Activated T-helper 17 cell treated with anti-CD3 and anti-CD28 coated beads, Interleukin-2, amount 50 U/mL, for 72 hours (primary cell): ENCODE data around the gene FBXL15. TPM values are rescaled to one million over a fixed set of nuclear protein-coding genes. Genes with fewer than 3 reads are reported as not detected.
A peak's percentile ranks its signal among the peaks of the same experiment; 100 is the strongest.

ENCODE experiments used
- ATAC-seq: fragments of 150-1000 bp; cut with Tn5 transposase; replicated peaks from 2 replicates; pipeline ENCODE4 v1.10.0; 2021; ENCODE audit warnings: mild to moderate bottlenecking, moderate library complexity
- H3K27ac Mint-ChIP-seq: one replicate; pipeline ENCODE4 v1.8.0; 2022; ENCODE audit warnings: mixed read lengths
- H3K27me3 Mint-ChIP-seq: one replicate; pipeline ENCODE4 v1.8.0; 2022; ENCODE audit warnings: mixed read lengths
- H3K36me3 Mint-ChIP-seq: one replicate; pipeline ENCODE4 v1.8.0; 2022; ENCODE audit warnings: low read depth, mild to moderate bottlenecking, mixed read lengths
- H3K4me1 Mint-ChIP-seq: one replicate; pipeline ENCODE4 v1.8.0; 2022; ENCODE audit warnings: mixed read lengths
- H3K4me3 Mint-ChIP-seq: one replicate; pipeline ENCODE4 v1.8.0; 2022; ENCODE audit warnings: mild to moderate bottlenecking, mixed read lengths
- H3K9me3 Mint-ChIP-seq: one replicate; pipeline ENCODE4 v1.8.0; 2022; ENCODE audit warnings: mixed read lengths
- total RNA-seq, 2 donors: library from RNA; stranded (reverse); gene quantifications; one replicate each; pipeline ENCODE4 v1.2.3, GENCODE V29; 2022

FBXL15 gene
- total RNA-seq, 2 donors from 2014 or later = 12.6 to 15.4 TPM

DNA sequence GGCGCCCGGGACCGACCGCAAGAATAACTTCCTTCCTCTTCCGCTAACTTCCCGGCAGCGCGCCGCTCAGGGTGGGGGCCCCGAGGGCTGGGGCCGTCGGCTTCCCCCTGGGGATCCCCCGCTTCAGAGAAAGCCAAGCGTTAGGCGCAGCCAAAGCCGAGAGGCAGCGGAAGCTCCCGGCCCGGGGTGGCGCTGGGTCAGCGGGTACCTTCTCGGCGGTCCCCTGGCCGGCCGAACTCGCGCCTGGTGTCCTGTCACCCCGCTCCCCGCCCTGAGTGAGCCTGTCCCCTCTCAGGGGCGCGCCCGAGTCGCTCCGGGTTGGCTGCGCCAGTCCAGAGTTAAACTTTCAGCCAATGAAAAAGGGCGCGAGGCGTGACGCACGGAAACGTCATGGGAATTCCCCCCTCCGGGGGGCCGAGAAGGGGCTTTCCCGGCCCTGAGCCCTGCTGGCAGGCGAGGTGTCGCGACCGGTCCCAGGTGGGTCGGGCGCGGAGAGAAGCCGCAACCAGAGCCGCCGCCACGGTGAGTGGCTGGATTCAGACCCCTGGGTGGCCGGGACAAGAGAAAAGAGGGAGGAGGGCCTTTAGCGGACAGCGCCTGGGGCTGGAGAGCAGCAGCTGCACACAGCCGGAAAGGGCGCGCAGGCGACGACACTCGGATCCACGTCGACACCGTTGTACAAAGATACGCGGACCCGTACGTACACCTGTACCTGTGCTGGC lies 26.4 kb upstream of the FBXL15 start:
- no peaks in the 10 kb centered on the region for H3K27me3 Mint-ChIP-seq
- peak overlapping the region; percentile 98 for H3K4me3 Mint-ChIP-seq
- H3K36me3 Mint-ChIP-seq = peaks cover 52% of the 10 kb centered on the region
- H3K4me1 Mint-ChIP-seq = peaks cover 11% of the 10 kb centered on the region
- peak; percentile 88 for ATAC-seq
- no peaks in the 10 kb centered on the region for H3K9me3 Mint-ChIP-seq
- H3K27ac Mint-ChIP-seq = peak overlapping the region; percentile 96

DNA sequence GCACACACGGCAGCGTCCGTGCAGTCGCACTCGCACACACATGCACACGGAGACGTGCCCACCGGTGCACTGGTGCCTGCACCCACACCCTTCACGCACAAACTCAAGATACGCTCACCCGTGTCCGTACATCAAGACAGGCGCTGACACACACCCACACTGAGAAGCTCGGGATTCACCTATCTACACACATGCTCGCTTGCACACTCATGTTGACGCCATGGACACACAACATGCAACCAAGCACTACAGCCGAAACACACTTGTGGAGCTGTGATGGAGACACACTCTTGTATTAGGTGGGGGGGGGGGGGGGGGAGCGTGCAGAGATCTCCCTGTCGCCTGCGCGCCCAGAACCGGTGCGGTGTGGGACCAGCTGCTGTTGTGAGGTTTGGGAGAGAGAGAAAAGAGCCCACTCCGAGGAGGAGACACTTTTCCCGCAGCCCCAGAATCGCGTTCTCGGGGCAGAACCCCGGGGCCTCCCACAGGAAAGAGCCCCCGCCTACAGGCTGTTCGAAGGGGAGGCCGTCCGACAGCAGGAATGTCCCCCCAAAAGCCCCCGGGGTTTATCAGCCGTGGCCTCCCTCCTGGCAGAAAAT lies 25.7 kb upstream of the FBXL15 start:
- H3K36me3 Mint-ChIP-seq = peaks cover 58% of the 10 kb centered on the region
- ATAC-seq = peak; percentile 25
- peaks cover 11% of the 10 kb centered on the region for H3K4me1 Mint-ChIP-seq
- peak overlapping the region; percentile 98 for H3K4me3 Mint-ChIP-seq
- no peaks in the 10 kb centered on the region for H3K27me3 Mint-ChIP-seq
- H3K27ac Mint-ChIP-seq = peak overlapping the region; percentile 96
- H3K9me3 Mint-ChIP-seq = no peaks in the 10 kb centered on the region

GRCh38 chr10:102395400-102396316 lies 25.0 kb upstream of the FBXL15 start, which contains the start of gene NFKB2:
NFKB2 (plus strand) TSS chr10:102395705; CDS start chr10:102395960, 255 bp downstream.
- ATAC-seq = peak; percentile 39
- Mint-ChIP-seq H3K4me1 (peaks cover 11% of the 10 kb centered on the region), H3K27me3 (no peaks in the 10 kb centered on the region), H3K4me3 (peak within 1 kb of the TSS; percentile 98), H3K27ac (peak within 1 kb of the TSS; percentile 96), H3K36me3 (peaks cover 66% of the 10 kb centered on the region), H3K9me3 (no peaks in the 10 kb centered on the region)

DNA sequence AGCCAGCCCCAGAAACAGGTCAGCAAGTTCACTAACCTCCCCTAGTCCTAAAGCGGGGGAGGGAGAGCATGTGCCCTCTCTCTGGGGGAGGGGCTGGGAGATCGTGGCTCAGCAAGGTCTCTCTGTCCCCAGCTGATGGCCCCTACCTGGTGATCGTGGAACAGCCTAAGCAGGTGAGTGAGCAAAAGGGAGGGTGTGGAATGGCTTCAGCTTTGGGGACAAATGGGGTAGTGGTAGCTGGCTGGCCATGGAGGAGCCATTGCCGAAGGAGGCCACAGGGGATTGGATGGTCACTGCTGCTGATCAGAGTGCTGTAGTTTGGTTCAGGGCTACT lies 24.4 kb upstream of the FBXL15 start:
- H3K27me3 Mint-ChIP-seq = no peaks in the 10 kb centered on the region

DNA sequence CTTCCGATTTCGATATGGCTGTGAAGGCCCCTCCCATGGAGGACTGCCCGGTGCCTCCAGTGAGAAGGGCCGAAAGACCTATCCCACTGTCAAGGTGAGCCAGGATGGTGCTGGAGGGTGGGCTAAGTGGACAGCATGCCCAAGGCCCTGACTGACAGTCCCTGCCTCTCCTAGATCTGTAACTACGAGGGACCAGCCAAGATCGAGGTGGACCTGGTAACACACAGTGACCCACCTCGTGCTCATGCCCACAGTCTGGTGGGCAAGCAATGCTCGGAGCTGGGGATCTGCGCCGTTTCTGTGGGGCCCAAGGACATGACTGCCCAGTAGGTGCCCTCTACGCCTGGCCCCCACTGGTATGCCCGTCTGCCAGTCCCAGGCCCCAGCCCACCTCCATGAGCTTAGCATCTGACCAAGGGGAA lies 23.9 kb upstream of the FBXL15 start:
- H3K27me3 Mint-ChIP-seq = no peaks in the 10 kb centered on the region
- ATAC-seq = no peak
- H3K27ac Mint-ChIP-seq = peak overlapping the region; percentile 96
- no peaks in the 10 kb centered on the region for H3K9me3 Mint-ChIP-seq
- H3K4me1 Mint-ChIP-seq = peaks cover 11% of the 10 kb centered on the region
- peaks cover 77% of the 10 kb centered on the region for H3K36me3 Mint-ChIP-seq
- peak overlapping the region; percentile 98 for H3K4me3 Mint-ChIP-seq

More for the DNA sequence above, 24.4 kb upstream of the FBXL15 start:
- Mint-ChIP-seq H3K9me3 (no peaks in the 10 kb centered on the region), H3K36me3 (peaks cover 72% of the 10 kb centered on the region), H3K4me1 (peaks cover 11% of the 10 kb centered on the region), H3K4me3 (peak overlapping the region; percentile 98), H3K27ac (peak overlapping the region; percentile 96)
- ATAC-seq = no peak

DNA sequence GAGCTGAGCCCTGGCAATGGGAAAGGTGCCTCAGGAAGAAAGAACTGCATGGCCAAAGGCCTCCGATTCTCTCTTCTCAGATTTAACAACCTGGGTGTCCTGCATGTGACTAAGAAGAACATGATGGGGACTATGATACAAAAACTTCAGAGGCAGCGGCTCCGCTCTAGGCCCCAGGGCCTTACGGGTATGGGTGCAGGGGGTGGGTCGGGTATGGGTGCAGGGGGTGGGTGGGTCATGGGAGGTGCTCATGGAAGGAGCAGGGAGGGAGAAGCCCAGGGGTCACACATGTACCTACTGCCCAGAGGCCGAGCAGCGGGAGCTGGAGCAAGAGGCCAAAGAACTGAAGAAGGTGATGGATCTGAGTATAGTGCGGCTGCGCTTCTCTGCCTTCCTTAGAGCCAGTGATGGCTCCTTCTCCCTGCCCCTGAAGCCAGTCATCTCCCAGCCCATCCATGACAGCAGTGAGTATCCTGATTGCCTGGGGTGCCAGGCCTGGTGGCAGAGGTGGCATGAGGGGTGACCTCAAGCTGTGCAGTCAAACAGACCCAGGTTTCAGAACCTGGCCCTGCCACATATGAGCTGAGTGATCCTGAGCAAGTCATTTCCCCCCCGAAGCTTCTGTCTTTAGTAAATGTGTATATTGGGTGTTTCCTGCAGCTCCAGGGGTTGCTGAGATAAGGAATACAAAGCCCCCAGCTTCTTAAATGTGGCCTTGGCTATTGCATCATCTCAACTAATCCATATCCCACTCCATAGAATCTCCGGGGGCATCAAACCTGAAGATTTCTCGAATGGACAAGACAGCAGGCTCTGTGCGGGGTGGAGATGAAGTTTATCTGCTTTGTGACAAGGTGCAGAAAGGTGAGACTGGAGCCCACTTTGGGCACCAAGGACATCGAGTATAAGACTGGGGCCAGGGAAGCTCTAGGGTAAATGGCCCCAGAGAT lies 23.1 kb upstream of the FBXL15 start:
- Mint-ChIP-seq H3K4me3 (peak overlapping the region; percentile 98), H3K27ac (peak overlapping the region; percentile 96), H3K27me3 (no peaks in the 10 kb centered on the region), H3K9me3 (no peaks in the 10 kb centered on the region), H3K36me3 (peaks cover 84% of the 10 kb centered on the region), H3K4me1 (peaks cover 11% of the 10 kb centered on the region)
- ATAC-seq = no peak

DNA sequence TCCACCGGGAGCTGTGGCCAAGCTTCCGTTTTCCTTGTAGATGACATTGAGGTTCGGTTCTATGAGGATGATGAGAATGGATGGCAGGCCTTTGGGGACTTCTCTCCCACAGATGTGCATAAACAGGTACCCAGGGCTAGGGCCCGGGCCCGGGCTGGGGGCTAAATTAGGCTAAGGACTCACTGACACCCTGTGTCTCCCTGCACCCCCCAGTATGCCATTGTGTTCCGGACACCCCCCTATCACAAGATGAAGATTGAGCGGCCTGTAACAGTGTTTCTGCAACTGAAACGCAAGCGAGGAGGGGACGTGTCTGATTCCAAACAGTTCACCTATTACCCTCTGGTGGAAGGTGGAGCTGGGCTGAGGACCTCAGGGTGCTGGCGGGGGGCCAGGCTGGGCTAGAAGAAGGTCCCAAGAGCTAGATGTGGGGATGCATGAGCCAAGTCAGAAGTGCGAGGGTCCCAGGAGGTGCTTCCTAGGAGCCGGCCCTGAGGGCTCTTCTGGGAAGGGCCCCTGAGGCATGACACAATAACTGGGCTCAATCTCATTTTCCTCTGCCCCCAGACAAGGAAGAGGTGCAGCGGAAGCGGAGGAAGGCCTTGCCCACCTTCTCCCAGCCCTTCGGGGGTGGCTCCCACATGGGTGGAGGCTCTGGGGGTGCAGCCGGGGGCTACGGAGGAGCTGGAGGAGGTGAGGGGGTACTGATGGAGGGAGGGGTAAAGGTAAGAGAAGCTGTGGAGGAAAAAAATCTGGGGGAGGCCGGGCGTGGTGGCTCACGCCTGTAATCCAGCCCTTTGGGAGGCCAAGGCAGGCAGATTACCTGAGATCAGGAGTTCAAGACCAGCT lies 22.2 kb upstream of the FBXL15 start:
- H3K4me3 Mint-ChIP-seq = peak overlapping the region; percentile 98
- H3K36me3 Mint-ChIP-seq = peaks cover 86% of the 10 kb centered on the region
- no peak for ATAC-seq
- no peaks in the 10 kb centered on the region for H3K9me3 Mint-ChIP-seq
- peak overlapping the region; percentile 83 for H3K27ac Mint-ChIP-seq
- H3K4me1 Mint-ChIP-seq = peaks cover 7% of the 10 kb centered on the region
- no peaks in the 10 kb centered on the region for H3K27me3 Mint-ChIP-seq

GRCh38 chr10:102399217-102400021 lies 21.2 kb upstream of the FBXL15 start:
- peak overlapping the region; percentile 68 for H3K27ac Mint-ChIP-seq
- no peaks in the 10 kb centered on the region for H3K27me3 Mint-ChIP-seq
- H3K9me3 Mint-ChIP-seq = no peaks in the 10 kb centered on the region
- H3K36me3 Mint-ChIP-seq = peaks cover 91% of the 10 kb centered on the region
- peak overlapping the region; percentile 98 for H3K4me3 Mint-ChIP-seq
- ATAC-seq = peak; percentile 59
- peaks cover 7% of the 10 kb centered on the region for H3K4me1 Mint-ChIP-seq

GRCh38 chr10:102400076-102400475 lies 20.6 kb upstream of the FBXL15 start:
- H3K27ac Mint-ChIP-seq = peak overlapping the region; percentile 68

DNA sequence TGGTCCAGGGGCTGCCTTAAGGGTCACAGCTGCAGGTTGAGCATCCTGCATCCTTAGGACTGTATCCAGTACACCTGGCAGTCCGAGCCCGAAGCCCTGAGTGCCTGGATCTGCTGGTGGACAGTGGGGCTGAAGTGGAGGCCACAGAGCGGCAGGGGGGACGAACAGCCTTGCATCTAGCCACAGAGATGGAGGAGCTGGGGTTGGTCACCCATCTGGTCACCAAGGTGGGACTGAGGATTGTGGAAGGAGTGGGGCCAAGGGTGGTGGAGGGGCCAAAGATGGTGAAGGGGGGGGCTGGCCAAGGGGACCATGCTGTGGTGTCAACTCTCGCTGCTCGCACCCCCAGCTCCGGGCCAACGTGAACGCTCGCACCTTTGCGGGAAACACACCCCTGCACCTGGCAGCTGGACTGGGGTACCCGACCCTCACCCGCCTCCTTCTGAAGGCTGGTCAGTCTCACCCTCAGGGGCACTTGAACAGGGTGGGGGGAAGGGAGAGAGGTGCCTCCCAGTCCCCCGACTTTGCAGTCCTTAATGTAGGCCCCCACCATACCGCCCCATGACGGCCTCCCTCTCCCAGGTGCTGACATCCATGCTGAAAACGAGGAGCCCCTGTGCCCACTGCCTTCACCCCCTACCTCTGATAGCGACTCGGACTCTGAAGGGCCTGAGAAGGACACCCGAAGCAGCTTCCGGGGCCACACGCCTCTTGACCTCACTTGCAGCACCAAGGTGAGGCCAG lies 19.9 kb upstream of the FBXL15 start:
- Mint-ChIP-seq H3K4me3 (peak overlapping the region; percentile 98), H3K4me1 (peaks cover 7% of the 10 kb centered on the region), H3K36me3 (peaks cover 84% of the 10 kb centered on the region), H3K27ac (peak overlapping the region; percentile 68), H3K9me3 (no peaks in the 10 kb centered on the region), H3K27me3 (no peaks in the 10 kb centered on the region)
- no peak for ATAC-seq

More at GRCh38 chr10:102400076-102400475, 20.6 kb upstream of the FBXL15 start:
- no peak for ATAC-seq
- Mint-ChIP-seq H3K27me3 (no peaks in the 10 kb centered on the region), H3K4me1 (peaks cover 7% of the 10 kb centered on the region), H3K4me3 (peak overlapping the region; percentile 98), H3K9me3 (no peaks in the 10 kb centered on the region), H3K36me3 (peaks cover 86% of the 10 kb centered on the region)

GRCh38 chr10:102401342-102401654 lies 19.3 kb upstream of the FBXL15 start:
- H3K9me3 Mint-ChIP-seq = no peaks in the 10 kb centered on the region
- H3K27ac Mint-ChIP-seq = peak overlapping the region; percentile 68
- H3K4me1 Mint-ChIP-seq = peaks cover 7% of the 10 kb centered on the region
- peaks cover 82% of the 10 kb centered on the region for H3K36me3 Mint-ChIP-seq
- peak overlapping the region; percentile 17 for H3K4me3 Mint-ChIP-seq
- no peak for ATAC-seq
- H3K27me3 Mint-ChIP-seq = no peaks in the 10 kb centered on the region
